ENCODE data around the gene ITGAE.

DNA sequence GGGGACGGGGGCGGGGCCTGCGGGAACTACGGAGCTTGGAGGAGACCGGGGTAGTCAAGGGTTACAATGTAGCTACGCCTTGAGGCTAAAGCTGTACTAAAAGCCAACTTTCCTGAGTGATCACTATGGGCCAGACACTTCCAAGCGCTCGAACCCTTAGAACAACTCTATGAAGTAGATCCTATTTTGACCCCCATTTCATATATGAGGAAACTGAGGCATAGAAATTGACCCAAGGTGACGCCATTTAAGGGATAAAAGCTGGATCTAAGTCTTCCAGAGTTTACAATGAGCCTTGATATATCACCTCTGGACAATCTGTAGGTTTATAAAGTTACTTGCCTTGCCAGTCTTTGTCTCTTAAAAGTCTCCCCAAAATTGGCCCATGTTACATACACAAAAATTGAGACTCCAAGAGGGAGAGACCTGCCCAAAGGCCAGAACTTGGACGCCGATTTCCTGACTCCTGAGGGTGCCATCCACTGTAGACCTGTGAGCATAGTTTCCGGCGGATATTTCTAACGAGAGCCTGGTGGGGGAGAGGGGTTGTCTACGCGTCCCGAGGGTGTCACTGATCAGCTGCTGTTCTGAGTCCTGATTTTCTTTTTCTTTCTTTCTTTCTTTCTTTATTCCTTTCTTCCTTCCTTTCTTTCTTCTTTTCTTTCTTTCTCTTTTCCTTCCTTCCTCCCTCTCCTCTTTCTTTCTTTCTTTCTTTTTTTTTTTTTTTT is 45.6 kb upstream of the ITGAE start:
- TF ChIP-seq ZNF157 (tag by site-specific recombination; IDR thresholded peaks at IDR 0.05) (no peak), CTCF (tag by site-specific recombination; IDR thresholded peaks at IDR 0.05) (no peak), HOXC10 (CRISPR knock-in tag; IDR thresholded peaks at IDR 0.05) (no peak)

Data from HEK293 (cell line).